IPS-NIHi7 (cell line): ENCODE data around the gene SLC4A7.
"Not testable (repeated sequence)": the region's sequence is repeated elsewhere in the genome, so short reads cannot be mapped to it uniquely, and the experiment has no call there.

Experiments
- DNase-seq: peaks from one replicate; pipeline ENCODE4 v3.0.0; 2012; ENCODE audit warnings: mixed read lengths; ENCODE audit errors: extremely low spot score

SLC4A7 gene

DNA sequence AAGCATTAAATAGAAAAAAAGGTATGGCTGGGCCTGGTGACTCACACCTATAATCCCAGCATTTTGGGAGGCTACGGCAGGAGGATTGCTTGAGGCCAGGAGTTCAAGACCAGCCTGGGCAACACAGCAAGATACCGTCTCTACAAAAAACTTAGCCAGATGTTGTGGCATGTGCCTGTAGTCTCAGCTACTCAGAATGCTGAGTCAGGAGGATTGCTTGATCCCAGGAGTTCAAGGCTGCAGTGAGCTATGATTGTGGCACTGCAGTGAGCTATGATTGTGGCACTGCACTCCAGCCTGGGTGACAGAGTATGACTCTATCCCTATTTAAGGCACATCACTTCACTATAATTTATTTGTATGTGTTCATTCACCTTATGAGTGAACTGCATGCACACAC lies 54.3 kb downstream of the SLC4A7 start:
- no peak for DNase-seq

GRCh38 chr3:27428446-27428845 lies 55.7 kb downstream of the SLC4A7 start:
- DNase-seq, result no peak

GRCh38 chr3:27426926-27427325 lies 57.3 kb downstream of the SLC4A7 start:
- no peak for DNase-seq

DNA sequence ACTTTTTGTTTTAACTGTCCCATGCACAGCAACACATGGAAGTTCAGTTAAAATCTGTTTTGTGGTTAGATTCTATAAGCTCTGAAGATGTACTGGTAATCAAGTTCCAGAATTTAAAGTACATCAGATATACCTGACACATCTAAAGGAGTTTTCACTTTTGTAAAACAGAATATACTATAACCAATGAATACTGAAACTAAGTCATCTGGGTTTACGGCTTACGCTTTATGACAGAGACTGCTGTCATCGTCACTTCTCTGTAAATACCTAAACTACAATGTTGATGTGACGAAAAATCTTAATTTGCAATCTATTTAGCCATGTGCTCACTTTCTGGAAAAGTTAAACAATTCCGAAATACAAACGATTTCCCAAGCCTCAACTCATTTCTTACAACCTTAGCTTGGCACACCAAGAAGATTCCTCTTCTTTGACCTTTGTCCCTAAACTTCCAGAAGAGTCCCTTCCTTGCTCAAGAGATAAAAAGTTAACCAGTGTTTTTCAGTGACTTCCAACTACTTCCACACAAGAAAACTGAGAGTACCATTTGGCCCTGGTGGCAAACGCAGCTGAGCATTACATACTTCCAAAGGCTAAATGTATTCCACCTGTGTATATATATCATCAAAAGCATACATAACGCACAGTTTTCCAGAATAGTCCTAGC lies 58.2 kb downstream of the SLC4A7 start:
- DNase-seq, result no peak

- DNase-seq, result not testable (repeated sequence)
Measured at GRCh38 chr3:27424812-27425521, 59.2 kb downstream of the SLC4A7 start.

DNA sequence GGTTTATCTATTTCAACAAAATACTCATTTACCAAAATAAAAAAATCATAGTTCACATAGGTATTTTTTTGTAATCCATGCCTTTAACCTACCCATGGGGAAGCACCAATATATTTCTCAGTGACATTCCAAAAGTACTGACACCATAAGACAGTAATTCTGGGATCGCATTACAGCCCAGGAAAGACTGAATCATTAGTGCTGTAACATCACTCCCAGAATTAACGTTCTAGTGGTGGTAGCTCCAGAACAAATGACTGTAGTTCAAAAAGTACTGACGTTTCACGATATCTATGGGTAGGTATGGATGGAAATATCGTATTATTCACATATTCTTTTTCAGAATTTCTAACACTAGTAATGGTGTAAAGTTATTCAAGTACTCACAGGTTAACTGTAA lies 60.7 kb downstream of the SLC4A7 start:
- DNase-seq, result no peak

DNA sequence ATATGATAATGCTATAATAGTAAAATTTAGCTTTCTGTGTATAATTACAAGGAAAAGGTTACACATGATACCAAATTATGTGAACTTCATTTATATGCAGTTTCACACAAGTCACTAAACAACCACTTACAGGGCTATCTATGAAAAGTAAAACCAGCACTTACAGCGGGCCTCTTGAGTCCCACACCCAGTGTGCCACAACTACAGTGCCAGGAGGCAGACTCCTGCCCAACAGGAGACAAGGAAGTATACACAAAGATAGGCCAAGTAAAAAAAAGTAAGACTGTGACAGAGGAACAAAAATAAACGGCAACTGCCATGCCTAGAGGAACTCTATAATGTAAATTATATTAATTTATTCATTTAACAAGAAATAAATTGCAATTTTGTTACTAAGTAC lies 61.6 kb downstream of the SLC4A7 start:
- DNase-seq, result no peak

DNA sequence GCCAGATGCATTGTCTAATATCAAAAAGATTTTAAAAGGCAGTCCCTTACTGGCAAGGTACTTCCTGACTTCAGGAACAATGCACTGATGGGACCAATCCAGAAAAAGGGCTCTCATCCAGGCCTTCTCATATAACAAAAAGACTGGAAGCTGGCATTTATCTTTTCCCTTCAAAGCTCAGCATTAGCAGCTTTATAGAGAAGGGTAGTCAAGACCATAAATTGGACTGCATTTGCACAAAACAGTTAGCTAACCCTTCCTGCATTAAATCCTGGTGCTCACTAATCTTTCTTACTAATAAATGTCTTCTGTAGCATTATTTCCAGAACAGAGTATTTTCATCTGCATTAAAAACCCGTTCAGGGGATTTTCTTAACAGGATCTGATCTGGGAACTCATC lies 69.0 kb downstream of the SLC4A7 start:
- no peak for DNase-seq

- DNase-seq, result no peak
Measured at GRCh38 chr3:27392950-27393679, 91.1 kb downstream of the SLC4A7 start.

DNA sequence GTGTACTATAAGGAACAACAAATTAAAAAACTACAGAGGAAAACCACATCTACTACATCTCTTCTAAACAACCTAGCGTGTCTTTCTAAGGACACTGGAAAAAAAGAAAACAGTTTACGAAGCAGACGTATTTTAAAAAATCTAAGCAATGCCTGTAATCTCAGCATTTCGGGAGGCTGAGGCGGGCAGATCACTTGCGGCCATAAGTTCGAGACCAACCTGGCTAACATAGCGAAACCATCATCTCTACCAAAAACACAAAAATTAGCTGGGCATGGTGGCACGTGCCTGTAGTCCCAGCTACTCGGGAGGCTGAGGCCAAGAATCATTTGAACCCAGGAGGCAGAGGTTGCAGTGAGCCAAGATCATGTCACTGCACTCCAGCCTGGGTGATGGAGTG lies 91.8 kb downstream of the SLC4A7 start:
- not testable (repeated sequence) for DNase-seq

DNA sequence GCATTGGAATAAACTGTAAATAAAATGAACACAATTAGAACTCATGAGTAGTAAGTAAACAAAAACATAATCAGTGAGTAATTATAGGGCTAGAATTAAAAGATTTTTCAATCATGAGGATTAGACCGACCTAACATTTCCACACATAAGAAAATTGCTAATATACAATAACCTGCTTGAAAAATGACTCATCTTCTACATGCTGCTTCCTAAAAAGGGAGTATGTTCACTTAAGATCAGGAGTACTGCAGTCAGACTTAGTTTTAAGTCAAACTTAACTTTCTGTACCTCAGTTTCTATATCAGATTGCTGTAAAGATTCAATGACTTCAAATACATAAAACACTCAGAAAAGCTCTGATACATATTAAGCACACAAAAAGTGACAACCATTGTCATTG lies 92.4 kb downstream of the SLC4A7 start:
- DNase-seq, result no peak

- no peak for DNase-seq
Measured at GRCh38 chr3:27387625-27388024, 96.6 kb downstream of the SLC4A7 start.

- DNase-seq, result no peak
Measured at GRCh38 chr3:27385504-27385903, 98.7 kb downstream of the SLC4A7 start.

DNA sequence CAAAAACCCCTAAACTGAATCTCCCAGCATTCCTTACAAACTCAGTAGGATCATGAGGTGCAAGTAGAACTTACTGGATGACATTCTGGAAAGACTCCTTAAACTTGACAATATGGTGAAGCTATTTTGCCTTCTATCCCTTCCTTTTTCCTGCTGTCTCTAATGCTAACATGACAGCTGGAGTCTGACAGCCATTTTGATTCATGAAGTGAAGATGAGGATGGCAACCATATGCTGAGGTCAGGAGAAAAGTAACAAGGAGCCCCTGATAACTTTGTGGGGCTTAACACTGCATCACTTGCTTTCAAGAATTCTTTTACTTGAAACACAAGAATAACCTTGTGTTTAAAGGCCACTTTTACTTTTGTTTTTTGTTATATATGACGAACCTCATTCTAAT lies 100.0 kb downstream of the SLC4A7 start:
- DNase-seq, result no peak

- DNase-seq, result no peak
Measured at GRCh38 chr3:27380433-27381357, 103.5 kb downstream of the SLC4A7 start.

GRCh38 chr3:27378331-27378730 lies 105.9 kb downstream of the SLC4A7 start:
- no peak for DNase-seq

DNA sequence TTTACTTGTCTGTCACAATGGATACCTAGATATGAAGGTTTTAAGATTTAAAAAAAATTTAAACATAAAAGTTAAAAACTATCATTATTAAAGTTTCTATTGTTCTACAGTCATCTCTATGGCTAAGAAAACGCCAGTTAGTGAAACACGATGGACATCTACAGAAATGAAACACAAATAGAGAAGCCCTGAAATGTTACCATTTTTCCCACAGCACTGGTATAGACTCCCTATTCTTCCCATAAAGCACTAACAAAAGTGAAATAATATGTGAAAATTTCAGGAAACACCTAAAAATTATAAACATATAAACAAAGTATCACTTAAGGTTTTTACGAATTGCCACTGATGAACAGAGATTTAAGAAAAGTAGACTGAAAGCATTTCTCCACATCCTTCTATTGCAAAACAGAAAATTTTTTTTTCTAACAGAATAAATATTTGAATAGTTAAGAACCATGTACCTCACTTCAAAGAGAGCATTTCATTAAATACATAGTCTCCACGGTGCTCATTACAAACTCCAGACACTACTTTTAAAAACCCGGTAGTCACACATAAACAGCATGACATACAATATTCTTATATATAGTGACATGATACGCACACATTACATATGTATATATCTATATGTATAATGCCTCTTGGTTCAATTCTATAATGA lies 107.9 kb downstream of the SLC4A7 start:
- no peak for DNase-seq

DNA sequence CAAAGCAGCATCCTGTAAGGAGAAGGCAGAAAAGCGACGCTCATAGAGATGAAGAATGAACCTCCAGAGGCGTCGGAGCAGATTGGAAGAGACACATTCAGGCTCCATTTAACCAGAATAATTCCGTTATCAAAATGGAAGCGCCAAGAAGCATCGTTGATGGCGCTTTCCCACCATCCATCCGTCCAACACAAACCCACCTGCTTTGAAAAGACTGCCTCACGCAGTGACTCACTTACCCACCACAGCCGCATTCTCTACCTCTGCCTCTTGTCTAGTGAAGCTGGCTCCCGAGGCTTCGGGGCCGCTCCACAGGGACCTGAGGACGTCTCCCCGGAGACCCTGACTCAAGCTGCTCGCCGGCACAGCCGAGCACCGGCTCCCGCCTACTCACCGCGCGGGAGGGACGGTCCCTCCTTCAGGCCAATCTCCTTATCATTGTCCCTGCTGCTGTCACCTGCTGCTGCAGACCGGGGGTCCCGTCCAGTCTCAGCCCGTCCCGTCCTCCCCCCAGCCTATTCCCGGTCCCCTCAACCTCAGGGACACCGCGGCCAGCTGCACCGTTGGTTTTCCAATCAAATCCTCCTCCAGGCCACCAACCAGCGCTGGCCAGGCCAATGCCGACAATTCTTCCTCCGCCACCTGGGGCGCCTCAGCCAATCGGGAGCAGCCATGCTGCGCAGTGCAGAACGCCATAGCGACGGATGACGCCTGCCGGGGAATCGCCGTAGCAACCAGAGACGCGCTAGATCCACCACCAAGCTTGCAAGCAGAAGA lies 115.2 kb downstream of the SLC4A7 start, which contains the start of gene NEK10:
NEK10 (minus strand) TSS at position 553 of the 777 bp plus-strand sequence. CDS start 16,501 bp downstream, outside the sequence.
- peak; percentile 99 for DNase-seq

DNA sequence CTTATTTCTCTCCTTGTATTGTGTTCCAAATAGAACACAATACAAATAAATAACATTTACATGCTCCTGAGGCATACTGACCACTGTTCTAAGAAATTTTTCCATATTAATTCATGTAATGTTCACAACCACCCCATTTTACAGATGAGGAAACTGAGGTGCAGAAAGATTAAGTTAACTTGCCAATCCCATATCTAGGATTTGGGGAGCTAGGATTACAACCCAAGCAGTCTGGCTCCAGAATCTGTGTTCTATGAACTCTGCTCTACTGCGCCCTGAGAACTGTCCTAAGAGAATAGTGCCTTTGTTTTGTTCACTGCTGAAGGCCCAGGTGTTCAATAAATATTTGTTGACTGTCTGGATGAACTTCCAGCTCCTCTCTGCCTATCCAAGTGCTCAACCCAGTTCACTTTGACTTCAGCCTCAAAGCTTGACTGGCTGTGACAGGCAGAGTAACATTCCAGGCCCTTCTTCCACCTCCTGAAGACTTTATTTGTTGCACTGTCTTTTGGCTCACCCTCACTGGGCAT lies 118.1 kb downstream of the SLC4A7 start:
- no peak for DNase-seq
